Germinal center (tissue), 1 donor: ENCODE measurements around the gene OXCT1.
"Not testable (repeated sequence)": the region's sequence is repeated elsewhere in the genome, so short reads cannot be mapped to it uniquely, and the experiment has no call there.

Experiments
- DNase-seq: peaks from one replicate; pipeline ENCODE4 v3.0.0; 2012; ENCODE audit warnings: mixed read lengths, low spot score

OXCT1 gene

GRCh38 chr5:41716382-41716781 lies 153.8 kb downstream of the OXCT1 start:
- DNase-seq = no peak

- DNase-seq = not testable (repeated sequence)
Measured at GRCh38 chr5:41714446-41714845, 155.8 kb downstream of the OXCT1 start.

- DNase-seq = no peak
Measured at GRCh38 chr5:41708604-41708940, 161.7 kb downstream of the OXCT1 start.

- no peak for DNase-seq
Measured at GRCh38 chr5:41707853-41708603, 162.2 kb downstream of the OXCT1 start.

GRCh38 chr5:41695920-41696582 lies 174.2 kb downstream of the OXCT1 start:
- no peak for DNase-seq

DNA sequence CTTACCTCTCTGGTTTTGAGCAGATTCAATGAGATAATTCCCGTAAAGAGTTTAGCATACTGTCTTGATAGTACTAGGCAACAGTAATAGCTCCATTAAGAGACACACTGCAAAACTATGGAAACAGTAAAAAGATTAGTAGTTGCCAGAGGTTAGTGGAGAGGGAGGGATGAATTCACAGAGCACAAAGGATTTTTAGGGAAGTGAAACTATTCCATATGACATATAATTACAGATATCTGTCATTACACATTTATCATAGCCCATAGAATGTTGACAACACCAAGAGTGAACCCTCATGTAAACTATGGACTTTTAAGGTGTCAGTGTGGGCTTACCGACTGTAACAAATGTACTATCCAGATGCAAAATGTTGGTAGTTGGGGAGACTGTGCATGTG lies 183.5 kb downstream of the OXCT1 start:
- no peak for DNase-seq

GRCh38 chr5:41686191-41686590 lies 184.0 kb downstream of the OXCT1 start:
- DNase-seq = no peak

- DNase-seq = no peak
Measured at GRCh38 chr5:41683181-41683580, 187.0 kb downstream of the OXCT1 start.

DNA sequence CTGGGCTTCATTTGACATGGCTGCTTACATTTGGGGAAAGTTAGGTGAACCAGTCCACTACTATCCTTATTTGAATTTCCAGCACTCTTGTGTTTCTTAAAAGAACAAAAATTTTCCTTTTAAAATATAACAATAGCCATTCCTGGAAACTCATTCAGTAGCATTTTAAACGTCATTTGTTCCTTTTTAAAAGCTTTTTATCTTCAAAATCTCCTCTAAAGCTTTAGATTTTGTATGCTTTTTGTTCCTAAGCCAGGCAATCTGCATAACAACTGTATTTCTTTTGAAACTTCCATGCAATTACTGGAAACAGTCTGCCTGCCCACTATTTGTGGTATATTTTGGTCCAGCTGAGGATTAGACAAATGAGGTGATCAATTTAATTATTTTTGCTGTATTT lies 187.6 kb downstream of the OXCT1 start:
- DNase-seq = no peak

DNA sequence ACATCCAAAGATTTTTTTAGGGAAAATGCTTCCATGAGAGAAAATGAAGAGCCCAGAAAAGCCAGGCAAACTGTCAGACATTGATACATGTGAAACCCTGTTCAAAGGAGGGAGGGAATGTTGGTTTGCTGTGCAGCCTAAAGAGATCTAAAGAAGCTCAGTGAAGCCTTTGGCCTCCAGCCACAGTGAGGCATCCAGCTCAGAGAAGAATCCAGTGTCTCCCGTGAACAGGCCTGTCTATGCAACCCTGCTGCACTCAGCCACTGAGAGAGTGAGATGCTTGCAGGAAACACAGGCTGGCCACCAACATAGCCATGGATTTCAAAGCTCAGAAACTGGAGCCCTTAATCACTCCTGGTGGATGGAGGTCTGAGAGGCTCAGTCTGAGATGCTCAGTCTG lies 188.4 kb downstream of the OXCT1 start:
- no peak for DNase-seq
